Astrocyte (in vitro differentiated cells and primary cell): ENCODE data around the gene SLC37A1. TPM values are rescaled to one million over a fixed set of nuclear protein-coding genes. Genes with fewer than 3 reads are reported as not detected.

ENCODE experiments used
- DNase-seq: peaks from one replicate; pipeline ENCODE4 v3.0.0-alpha.2; 2010; ENCODE audit warnings: low read depth
- FAIRE-seq: peaks from 2 replicates; lab custom pipeline; 2011; peaks lifted over from hg19 to GRCh38; lab: Jason Lieb, UNC
- H2AFZ ChIP-seq: 2 replicates; pipeline ENCODE4 v1.6.0; 2012; ENCODE audit warnings: low read depth, low read length, inconsistent platforms
- H3K27ac ChIP-seq: 2 replicates; pipeline ENCODE4 v1.5.1; 2011; ENCODE audit warnings: low read depth, low read length, inconsistent platforms
- H3K27me3 ChIP-seq: 2 replicates; pipeline ENCODE4 v1.6.0; 2011; ENCODE audit warnings: low read length, inconsistent platforms; ENCODE audit not compliant: insufficient read depth
- H3K36me3 ChIP-seq: 2 replicates; pipeline ENCODE4 v1.5.1; 2011; ENCODE audit warnings: low read length, inconsistent platforms; ENCODE audit not compliant: insufficient read depth
- H3K4me1 ChIP-seq: 2 replicates; pipeline ENCODE4 v1.5.1; 2011; ENCODE audit warnings: low read length, inconsistent platforms; ENCODE audit not compliant: insufficient read depth
- H3K4me2 ChIP-seq: 2 replicates; pipeline ENCODE4 v1.6.0; 2012; ENCODE audit warnings: low read length, inconsistent platforms
- H3K4me3 ChIP-seq: 2 replicates; pipeline ENCODE4 v1.5.1; 2011; ENCODE audit warnings: low read depth, mild to moderate bottlenecking, low read length, inconsistent platforms; ENCODE audit not compliant: insufficient read depth
- H3K79me2 ChIP-seq: 2 replicates; pipeline ENCODE4 v1.6.0; 2012; ENCODE audit warnings: mild to moderate bottlenecking, low read length, inconsistent platforms; ENCODE audit not compliant: insufficient read depth
- H3K9ac ChIP-seq: 2 replicates; pipeline ENCODE4 v1.6.0; 2012; ENCODE audit warnings: mild to moderate bottlenecking, low read length, inconsistent platforms
- H3K9me3 ChIP-seq: 2 replicates; pipeline ENCODE4 v1.5.1; 2012; ENCODE audit warnings: low read depth, mild to moderate bottlenecking, low read length, inconsistent platforms; ENCODE audit not compliant: insufficient read depth
- H4K20me1 ChIP-seq: 2 replicates; pipeline ENCODE4 v1.6.0; 2012; ENCODE audit warnings: low read length, inconsistent platforms; ENCODE audit not compliant: insufficient read depth
- H3K27ac Mint-ChIP-seq: one replicate; pipeline ENCODE4 v1.8.0; 2021; ENCODE audit warnings: mild to moderate bottlenecking, mixed read lengths; ENCODE audit not compliant: unreplicated experiment
- H3K27me3 Mint-ChIP-seq: one replicate; pipeline ENCODE4 v1.8.0; 2021; ENCODE audit warnings: low read depth, mixed read lengths; ENCODE audit not compliant: unreplicated experiment
- H3K36me3 Mint-ChIP-seq: one replicate; pipeline ENCODE4 v1.8.0; 2021; ENCODE audit warnings: low read depth, mixed read lengths; ENCODE audit not compliant: unreplicated experiment
- H3K4me1 Mint-ChIP-seq: one replicate; pipeline ENCODE4 v1.8.0; 2021; ENCODE audit warnings: low read depth, mixed read lengths; ENCODE audit not compliant: unreplicated experiment
- H3K4me3 Mint-ChIP-seq: one replicate; pipeline ENCODE4 v1.8.0; 2021; ENCODE audit warnings: mild to moderate bottlenecking, moderate library complexity, mixed read lengths; ENCODE audit not compliant: unreplicated experiment
- H3K9me3 Mint-ChIP-seq: one replicate; pipeline ENCODE4 v1.8.0; 2021; ENCODE audit warnings: mild to moderate bottlenecking, mixed read lengths; ENCODE audit not compliant: unreplicated experiment
- EZH2 ChIP-seq: IDR thresholded peaks from 2 replicates; pipeline ENCODE4 v1.6.1; 2012; ENCODE audit warnings: mild to moderate bottlenecking, low read length, inconsistent platforms; ENCODE audit not compliant: insufficient read depth
- total RNA-seq: library from RNA; stranded (reverse); gene quantifications from 2 replicates; pipeline ENCODE4 v1.2.1, GENCODE V29; 2021
- TF ChIP-seq, protein P1 (sequence below): IDR thresholded peaks from 2 replicates; pipeline ENCODE4 v1.5.1; 2011; ENCODE audit warnings: low read depth, mild to moderate bottlenecking, inconsistent platforms, low read length, moderate library complexity; ENCODE audit not compliant: insufficient read depth

SLC37A1 gene
- total RNA-seq, 1 donor from 2014 or later, result 6.9 TPM

DNA sequence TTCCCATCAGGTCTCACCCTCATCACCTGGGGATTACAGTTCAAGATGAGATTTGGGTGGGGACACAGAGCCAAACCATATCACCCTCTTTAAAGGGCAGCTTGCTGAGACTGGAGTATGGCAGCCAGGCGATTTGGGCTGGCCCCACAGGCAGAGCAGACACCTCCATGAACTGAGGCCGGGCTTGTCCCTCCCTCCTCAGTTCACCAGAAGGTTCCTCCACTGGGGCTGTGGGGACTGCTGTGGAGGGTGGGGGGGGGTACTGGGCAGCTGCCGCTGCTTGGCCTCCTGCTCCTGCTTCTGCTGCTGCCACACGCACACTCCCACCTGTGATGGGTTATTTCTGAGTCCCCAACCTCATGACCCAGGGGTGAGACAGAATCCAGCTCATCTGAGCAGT, 85.8 kb downstream of the SLC37A1 start:
- no peak overlapping the region for H3K4me3 ChIP-seq
- H3K9ac ChIP-seq, result no peak overlapping the region
- H3K27ac ChIP-seq, result no peak overlapping the region
- H3K36me3 ChIP-seq, result no peaks in the 10 kb centered on the region
- H3K79me2 ChIP-seq, result no peaks in the 10 kb centered on the region
- H2AFZ ChIP-seq, result no peak overlapping the region
- Mint-ChIP-seq H3K4me1 (no peaks in the 10 kb centered on the region), H3K27me3 (peaks cover 53% of the 10 kb centered on the region), H3K9me3 (peaks cover 32% of the 10 kb centered on the region), H3K36me3 (peaks cover 11% of the 10 kb centered on the region), H3K27ac (no peak overlapping the region), H3K4me3 (no peak overlapping the region)
- H3K4me1 ChIP-seq, result no peaks in the 10 kb centered on the region
- no peaks in the 10 kb centered on the region for H4K20me1 ChIP-seq
- peaks cover 2% of the 10 kb centered on the region for H3K27me3 ChIP-seq
- H3K4me2 ChIP-seq, result no peak overlapping the region
- H3K9me3 ChIP-seq, result no peaks in the 10 kb centered on the region
- no peak for FAIRE-seq
- TF ChIP-seq, protein P1, sequence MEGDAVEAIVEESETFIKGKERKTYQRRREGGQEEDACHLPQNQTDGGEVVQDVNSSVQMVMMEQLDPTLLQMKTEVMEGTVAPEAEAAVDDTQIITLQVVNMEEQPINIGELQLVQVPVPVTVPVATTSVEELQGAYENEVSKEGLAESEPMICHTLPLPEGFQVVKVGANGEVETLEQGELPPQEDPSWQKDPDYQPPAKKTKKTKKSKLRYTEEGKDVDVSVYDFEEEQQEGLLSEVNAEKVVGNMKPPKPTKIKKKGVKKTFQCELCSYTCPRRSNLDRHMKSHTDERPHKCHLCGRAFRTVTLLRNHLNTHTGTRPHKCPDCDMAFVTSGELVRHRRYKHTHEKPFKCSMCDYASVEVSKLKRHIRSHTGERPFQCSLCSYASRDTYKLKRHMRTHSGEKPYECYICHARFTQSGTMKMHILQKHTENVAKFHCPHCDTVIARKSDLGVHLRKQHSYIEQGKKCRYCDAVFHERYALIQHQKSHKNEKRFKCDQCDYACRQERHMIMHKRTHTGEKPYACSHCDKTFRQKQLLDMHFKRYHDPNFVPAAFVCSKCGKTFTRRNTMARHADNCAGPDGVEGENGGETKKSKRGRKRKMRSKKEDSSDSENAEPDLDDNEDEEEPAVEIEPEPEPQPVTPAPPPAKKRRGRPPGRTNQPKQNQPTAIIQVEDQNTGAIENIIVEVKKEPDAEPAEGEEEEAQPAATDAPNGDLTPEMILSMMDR, result no peak
- no peak for TF ChIP-seq EZH2
- DNase-seq, result no peak

DNA sequence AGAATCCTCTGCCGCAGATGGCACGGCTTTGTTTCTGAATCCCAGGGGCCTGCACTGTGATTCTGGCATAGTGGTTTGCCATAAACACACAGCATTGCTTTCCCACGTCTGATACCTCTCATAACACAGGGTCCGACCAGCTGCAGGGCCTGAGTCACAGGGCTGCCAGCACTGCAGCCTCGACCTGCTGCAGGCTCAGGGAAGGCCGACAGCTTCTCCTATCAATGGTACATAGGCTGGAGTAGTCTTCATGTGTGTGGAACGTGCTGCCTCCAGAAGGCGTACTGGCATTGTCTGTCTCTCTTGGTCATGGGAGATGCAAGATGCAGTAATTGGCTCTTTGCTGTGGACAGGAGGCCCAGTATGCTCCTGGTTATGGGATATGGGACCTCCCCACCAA, 86.3 kb downstream of the SLC37A1 start:
- H3K4me3 Mint-ChIP-seq, result no peak overlapping the region
- Histone ChIP-seq H3K27me3 (peaks cover 2% of the 10 kb centered on the region), H3K4me1 (no peaks in the 10 kb centered on the region), H3K27ac (no peak overlapping the region), H3K9me3 (no peaks in the 10 kb centered on the region), H2AFZ (no peak overlapping the region), H3K9ac (no peak overlapping the region), H3K4me3 (no peak overlapping the region), H3K36me3 (no peaks in the 10 kb centered on the region), H4K20me1 (no peaks in the 10 kb centered on the region), H3K4me2 (no peak overlapping the region), H3K79me2 (no peaks in the 10 kb centered on the region)
- peaks cover 33% of the 10 kb centered on the region for H3K9me3 Mint-ChIP-seq
- H3K27me3 Mint-ChIP-seq, result peaks cover 51% of the 10 kb centered on the region
- TF ChIP-seq, protein P1, result no peak
- TF ChIP-seq EZH2, result no peak
- no peak overlapping the region for H3K27ac Mint-ChIP-seq
- no peaks in the 10 kb centered on the region for H3K4me1 Mint-ChIP-seq
- FAIRE-seq, result no peak
- H3K36me3 Mint-ChIP-seq, result peaks cover 11% of the 10 kb centered on the region
- DNase-seq, result no peak

DNA sequence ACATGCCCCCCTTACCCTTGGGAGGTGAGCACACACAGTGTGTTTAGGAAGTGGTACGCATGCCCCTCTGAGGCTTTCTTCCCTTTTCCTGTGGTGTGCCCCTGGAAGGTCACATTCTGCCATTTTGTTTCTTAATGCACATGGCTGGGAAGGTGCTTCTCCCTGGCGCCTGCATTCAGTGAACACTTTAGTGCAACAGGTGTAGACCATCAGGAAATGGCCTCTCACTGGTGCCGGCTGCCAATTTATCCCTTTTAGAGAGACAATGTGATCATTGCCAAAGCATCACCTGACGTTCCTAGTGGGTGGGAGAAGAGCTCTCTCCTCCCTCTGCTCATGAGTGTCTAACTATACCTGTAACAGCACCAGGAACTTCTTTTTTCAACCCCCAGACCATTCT, 88.0 kb downstream of the SLC37A1 start:
- H3K36me3 ChIP-seq, result no peaks in the 10 kb centered on the region
- H3K27ac Mint-ChIP-seq, result no peak overlapping the region
- no peaks in the 10 kb centered on the region for H3K27me3 ChIP-seq
- peaks cover 37% of the 10 kb centered on the region for H3K9me3 Mint-ChIP-seq
- FAIRE-seq (no peak), DNase-seq (no peak)
- H3K9ac ChIP-seq, result no peak overlapping the region
- no peaks in the 10 kb centered on the region for H4K20me1 ChIP-seq
- H3K4me1 Mint-ChIP-seq, result no peaks in the 10 kb centered on the region
- H3K4me1 ChIP-seq, result no peaks in the 10 kb centered on the region
- no peaks in the 10 kb centered on the region for H3K79me2 ChIP-seq
- H3K4me3 ChIP-seq, result no peak overlapping the region
- H3K4me2 ChIP-seq, result no peak overlapping the region
- peaks cover 48% of the 10 kb centered on the region for H3K27me3 Mint-ChIP-seq
- peaks cover 2% of the 10 kb centered on the region for H3K9me3 ChIP-seq
- H3K36me3 Mint-ChIP-seq, result peaks cover 11% of the 10 kb centered on the region
- H3K27ac ChIP-seq, result no peak overlapping the region
- H3K4me3 Mint-ChIP-seq, result no peak overlapping the region
- TF ChIP-seq EZH2, result no peak
- TF ChIP-seq, protein P1, result no peak
- no peak overlapping the region for H2AFZ ChIP-seq
